ENCODE results near the gene KMO. TPM values are rescaled to one million over a fixed set of nuclear protein-coding genes. Genes with fewer than 3 reads are reported as not detected.
A peak's percentile ranks its signal among the peaks of the same experiment; 100 is the strongest.

Gene KMO
- total and polyA plus RNA-seq, 2 of the 13 experiments (the other 11 are each of a cell fraction or from before 2014, with no cell fraction given), result 0.01 TPM; not detected in 1

DNA sequence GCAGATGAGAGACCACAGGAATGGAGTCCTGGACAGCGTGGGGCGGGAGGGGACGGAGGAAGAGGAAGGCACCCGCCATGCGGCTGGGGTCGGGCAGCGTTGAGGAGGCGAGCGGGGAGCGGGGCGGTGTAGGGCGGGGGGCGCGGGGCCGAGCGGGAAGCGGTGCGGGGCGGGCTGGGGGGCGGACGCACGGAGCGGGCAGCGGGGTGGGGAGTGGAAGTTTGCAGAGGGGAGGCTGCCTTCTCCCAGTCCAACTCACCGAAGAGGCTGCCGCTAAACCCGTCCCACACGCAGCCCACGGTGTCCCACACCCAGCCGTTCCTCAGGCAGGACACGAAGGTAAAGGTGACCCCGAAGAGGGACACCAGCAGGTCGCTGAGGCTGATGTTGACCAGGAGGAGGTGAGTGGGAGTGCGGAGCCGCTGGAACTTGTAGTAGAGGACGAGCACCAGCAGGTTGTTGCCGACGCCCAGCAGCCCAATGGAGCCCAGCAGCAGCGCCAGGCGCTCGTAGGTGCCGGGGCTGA lies 107.5 kb downstream of the KMO start (continued):
- TF ChIP-seq, protein P1, sequence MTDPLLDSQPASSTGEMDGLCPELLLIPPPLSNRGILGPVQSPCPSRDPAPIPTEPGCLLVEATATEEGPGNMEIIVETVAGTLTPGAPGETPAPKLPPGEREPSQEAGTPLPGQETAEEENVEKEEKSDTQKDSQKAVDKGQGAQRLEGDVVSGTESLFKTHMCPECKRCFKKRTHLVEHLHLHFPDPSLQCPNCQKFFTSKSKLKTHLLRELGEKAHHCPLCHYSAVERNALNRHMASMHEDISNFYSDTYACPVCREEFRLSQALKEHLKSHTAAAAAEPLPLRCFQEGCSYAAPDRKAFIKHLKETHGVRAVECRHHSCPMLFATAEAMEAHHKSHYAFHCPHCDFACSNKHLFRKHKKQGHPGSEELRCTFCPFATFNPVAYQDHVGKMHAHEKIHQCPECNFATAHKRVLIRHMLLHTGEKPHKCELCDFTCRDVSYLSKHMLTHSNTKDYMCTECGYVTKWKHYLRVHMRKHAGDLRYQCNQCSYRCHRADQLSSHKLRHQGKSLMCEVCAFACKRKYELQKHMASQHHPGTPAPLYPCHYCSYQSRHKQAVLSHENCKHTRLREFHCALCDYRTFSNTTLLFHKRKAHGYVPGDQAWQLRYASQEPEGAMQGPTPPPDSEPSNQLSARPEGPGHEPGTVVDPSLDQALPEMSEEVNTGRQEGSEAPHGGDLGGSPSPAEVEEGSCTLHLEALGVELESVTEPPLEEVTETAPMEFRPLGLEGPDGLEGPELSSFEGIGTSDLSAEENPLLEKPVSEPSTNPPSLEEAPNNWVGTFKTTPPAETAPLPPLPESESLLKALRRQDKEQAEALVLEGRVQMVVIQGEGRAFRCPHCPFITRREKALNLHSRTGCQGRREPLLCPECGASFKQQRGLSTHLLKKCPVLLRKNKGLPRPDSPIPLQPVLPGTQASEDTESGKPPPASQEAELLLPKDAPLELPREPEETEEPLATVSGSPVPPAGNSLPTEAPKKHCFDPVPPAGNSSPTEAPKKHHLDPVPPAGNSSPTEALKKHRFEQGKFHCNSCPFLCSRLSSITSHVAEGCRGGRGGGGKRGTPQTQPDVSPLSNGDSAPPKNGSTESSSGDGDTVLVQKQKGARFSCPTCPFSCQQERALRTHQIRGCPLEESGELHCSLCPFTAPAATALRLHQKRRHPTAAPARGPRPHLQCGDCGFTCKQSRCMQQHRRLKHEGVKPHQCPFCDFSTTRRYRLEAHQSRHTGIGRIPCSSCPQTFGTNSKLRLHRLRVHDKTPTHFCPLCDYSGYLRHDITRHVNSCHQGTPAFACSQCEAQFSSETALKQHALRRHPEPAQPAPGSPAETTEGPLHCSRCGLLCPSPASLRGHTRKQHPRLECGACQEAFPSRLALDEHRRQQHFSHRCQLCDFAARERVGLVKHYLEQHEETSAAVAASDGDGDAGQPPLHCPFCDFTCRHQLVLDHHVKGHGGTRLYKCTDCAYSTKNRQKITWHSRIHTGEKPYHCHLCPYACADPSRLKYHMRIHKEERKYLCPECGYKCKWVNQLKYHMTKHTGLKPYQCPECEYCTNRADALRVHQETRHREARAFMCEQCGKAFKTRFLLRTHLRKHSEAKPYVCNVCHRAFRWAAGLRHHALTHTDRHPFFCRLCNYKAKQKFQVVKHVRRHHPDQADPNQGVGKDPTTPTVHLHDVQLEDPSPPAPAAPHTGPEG (CRISPR knock-in tag; IDR thresholded peaks at IDR 0.05), result no peak
- TF ChIP-seq FOXP1 (IDR thresholded peaks at IDR 0.05) (no peak), FOXP1 (CRISPR knock-in tag; IDR thresholded peaks at IDR 0.05) (no peak), ZNF543 (CRISPR knock-in tag; IDR thresholded peaks at IDR 0.05) (no peak), ZSCAN31 (CRISPR knock-in tag; IDR thresholded peaks at IDR 0.05; ENCODE audit: low read depth) (no peak), FOSL2 (CRISPR knock-in tag; IDR thresholded peaks at IDR 0.05) (0 out of 2 replicates have a peak, but pooled peaks have one; percentile 7), ZNF326 (CRISPR knock-in tag; IDR thresholded peaks at IDR 0.05; ENCODE audit: borderline replicate concordance) (no peak), POLR2A (IDR thresholded peaks at IDR 0.05; ENCODE audit: insufficient read depth in 1 of 2, low read depth in 2 of 2, low read length in 2 of 2) (peak in 1 of 2 experiments; percentile 53; a peak in 1 of 4 replicates), ZBTB7B (CRISPR knock-in tag; IDR thresholded peaks at IDR 0.05) (peak; percentile 41; the same call in 1 of the 2 replicates), ZC3H13 (CRISPR knock-in tag; IDR thresholded peaks at IDR 0.05) (no peak), ZNF788 (CRISPR knock-in tag; IDR thresholded peaks at IDR 0.05; ENCODE audit: borderline replicate concordance) (no peak), RBM22 (optimal IDR thresholded peaks at IDR 0.05; ENCODE audit: low read length) (no peak), SMC3 (IDR thresholded peaks at IDR 0.05; ENCODE audit: low read length) (no peak)
- TF ChIP-seq, protein P2, sequence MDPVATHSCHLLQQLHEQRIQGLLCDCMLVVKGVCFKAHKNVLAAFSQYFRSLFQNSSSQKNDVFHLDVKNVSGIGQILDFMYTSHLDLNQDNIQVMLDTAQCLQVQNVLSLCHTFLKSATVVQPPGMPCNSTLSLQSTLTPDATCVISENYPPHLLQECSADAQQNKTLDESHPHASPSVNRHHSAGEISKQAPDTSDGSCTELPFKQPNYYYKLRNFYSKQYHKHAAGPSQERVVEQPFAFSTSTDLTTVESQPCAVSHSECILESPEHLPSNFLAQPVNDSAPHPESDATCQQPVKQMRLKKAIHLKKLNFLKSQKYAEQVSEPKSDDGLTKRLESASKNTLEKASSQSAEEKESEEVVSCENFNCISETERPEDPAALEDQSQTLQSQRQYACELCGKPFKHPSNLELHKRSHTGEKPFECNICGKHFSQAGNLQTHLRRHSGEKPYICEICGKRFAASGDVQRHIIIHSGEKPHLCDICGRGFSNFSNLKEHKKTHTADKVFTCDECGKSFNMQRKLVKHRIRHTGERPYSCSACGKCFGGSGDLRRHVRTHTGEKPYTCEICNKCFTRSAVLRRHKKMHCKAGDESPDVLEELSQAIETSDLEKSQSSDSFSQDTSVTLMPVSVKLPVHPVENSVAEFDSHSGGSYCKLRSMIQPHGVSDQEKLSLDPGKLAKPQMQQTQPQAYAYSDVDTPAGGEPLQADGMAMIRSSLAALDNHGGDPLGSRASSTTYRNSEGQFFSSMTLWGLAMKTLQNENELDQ (CRISPR knock-in tag; IDR thresholded peaks at IDR 0.05; ENCODE audit: borderline replicate concordance), result no peak
- TF ChIP-seq, protein P3, sequence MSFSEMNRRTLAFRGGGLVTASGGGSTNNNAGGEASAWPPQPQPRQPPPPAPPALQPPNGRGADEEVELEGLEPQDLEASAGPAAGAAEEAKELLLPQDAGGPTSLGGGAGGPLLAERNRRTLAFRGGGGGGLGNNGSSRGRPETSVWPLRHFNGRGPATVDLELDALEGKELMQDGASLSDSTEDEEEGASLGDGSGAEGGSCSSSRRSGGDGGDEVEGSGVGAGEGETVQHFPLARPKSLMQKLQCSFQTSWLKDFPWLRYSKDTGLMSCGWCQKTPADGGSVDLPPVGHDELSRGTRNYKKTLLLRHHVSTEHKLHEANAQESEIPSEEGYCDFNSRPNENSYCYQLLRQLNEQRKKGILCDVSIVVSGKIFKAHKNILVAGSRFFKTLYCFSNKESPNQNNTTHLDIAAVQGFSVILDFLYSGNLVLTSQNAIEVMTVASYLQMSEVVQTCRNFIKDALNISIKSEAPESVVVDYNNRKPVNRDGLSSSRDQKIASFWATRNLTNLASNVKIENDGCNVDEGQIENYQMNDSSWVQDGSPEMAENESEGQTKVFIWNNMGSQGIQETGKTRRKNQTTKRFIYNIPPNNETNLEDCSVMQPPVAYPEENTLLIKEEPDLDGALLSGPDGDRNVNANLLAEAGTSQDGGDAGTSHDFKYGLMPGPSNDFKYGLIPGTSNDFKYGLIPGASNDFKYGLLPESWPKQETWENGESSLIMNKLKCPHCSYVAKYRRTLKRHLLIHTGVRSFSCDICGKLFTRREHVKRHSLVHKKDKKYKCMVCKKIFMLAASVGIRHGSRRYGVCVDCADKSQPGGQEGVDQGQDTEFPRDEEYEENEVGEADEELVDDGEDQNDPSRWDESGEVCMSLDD (CRISPR knock-in tag; IDR thresholded peaks at IDR 0.05; ENCODE audit: borderline replicate concordance), result peak; percentile 11; the same call in 1 of the 2 replicates
- TF ChIP-seq, protein P4, sequence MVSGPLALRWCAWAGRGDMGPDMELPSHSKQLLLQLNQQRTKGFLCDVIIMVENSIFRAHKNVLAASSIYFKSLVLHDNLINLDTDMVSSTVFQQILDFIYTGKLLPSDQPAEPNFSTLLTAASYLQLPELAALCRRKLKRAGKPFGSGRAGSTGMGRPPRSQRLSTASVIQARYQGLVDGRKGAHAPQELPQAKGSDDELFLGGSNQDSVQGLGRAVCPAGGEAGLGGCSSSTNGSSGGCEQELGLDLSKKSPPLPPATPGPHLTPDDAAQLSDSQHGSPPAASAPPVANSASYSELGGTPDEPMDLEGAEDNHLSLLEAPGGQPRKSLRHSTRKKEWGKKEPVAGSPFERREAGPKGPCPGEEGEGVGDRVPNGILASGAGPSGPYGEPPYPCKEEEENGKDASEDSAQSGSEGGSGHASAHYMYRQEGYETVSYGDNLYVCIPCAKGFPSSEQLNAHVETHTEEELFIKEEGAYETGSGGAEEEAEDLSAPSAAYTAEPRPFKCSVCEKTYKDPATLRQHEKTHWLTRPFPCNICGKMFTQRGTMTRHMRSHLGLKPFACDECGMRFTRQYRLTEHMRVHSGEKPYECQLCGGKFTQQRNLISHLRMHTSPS (CRISPR knock-in tag; IDR thresholded peaks at IDR 0.05; ENCODE audit: low read depth), result no peak

Measured in HepG2 (cell line).